HG03095 (cell line): ENCODE results near the gene SSRP1.

Experiments
- ATAC-seq: cut with Tn5 transposase; IDR thresholded peaks from one replicate; pipeline ENCODE4 v1.9.1; 2021; ENCODE audit warnings: moderate library complexity; ENCODE audit not compliant: unreplicated experiment

The SSRP1 gene

DNA sequence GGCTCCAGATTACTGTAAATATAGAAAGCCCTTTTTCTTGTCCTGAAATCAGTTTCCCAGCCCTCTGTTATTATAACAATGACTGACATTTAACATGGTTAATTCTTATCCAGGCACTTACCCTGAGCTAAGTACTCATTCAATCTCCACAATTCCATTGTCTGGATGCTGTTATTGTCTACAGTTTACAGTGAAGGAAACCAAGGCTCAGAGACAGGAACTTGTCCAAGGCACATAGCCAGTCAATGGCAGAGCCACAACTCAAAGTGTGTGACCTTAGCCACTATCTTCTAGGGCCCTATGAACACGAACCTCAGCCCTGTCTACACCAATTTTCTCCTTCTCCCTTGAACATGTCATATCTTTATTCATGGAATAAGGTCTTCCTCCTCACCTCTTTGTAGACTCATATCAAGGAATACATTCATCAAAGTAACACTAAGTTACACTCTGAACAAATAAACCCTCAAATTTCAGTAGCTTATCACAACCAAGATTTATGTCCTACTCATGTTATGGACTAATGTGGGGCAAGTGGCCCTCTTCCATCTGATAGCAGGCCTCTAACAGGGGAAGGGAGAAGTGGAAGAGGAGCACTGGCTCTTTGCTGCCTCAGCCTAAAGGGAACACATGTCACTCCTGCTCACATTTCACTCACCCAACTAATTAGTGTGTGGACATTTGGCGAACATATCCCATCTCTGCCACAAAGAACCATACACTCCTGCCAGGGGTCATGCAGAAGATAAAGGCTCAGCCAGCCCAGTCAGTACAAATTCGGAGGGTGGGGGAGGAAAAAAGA lies 59.3 kb downstream of the SSRP1 start:
- no peak for ATAC-seq
